Keratinocyte (primary cell): ENCODE data around the gene CTSD. TPM values are rescaled to one million over a fixed set of nuclear protein-coding genes. Genes with fewer than 3 reads are reported as not detected.

Experiments
- DNase-seq: peaks from one replicate; pipeline ENCODE4 v3.0.0-alpha.2; 2011; ENCODE audit warnings: low read depth, missing footprints, low spot score
- FAIRE-seq: peaks from 2 replicates; lab custom pipeline; 2011; peaks lifted over from hg19 to GRCh38; lab: Jason Lieb, UNC
- H2AFZ ChIP-seq: 2 replicates; pipeline ENCODE4 v1.6.0; 2012; ENCODE audit warnings: low read length, control low read depth, inconsistent platforms; ENCODE audit not compliant: control insufficient read depth
- H3K27ac ChIP-seq: 2 replicates; pipeline ENCODE4 v1.5.1; 2011; ENCODE audit warnings: low read length; ENCODE audit not compliant: control insufficient read depth, insufficient read depth
- H3K27me3 ChIP-seq: 3 replicates; pipeline ENCODE4 v1.6.0; 2011; ENCODE audit warnings: low read length; ENCODE audit not compliant: control insufficient read depth, insufficient read depth; ENCODE audit errors: extremely low read depth
- H3K36me3 ChIP-seq, 2 experiments: 2 replicates in 1 of 2; 3 replicates in 1 of 2; pipeline ENCODE4 v1.5.1; 2011; ENCODE audit warnings: low read length in 2 of 2, mild to moderate bottlenecking in 1 of 2; ENCODE audit not compliant: control insufficient read depth in 2 of 2, insufficient read depth in 2 of 2; ENCODE audit errors: extremely low read depth in 1 of 2
- H3K4me1 ChIP-seq: 3 replicates; pipeline ENCODE4 v1.5.1; 2011; ENCODE audit warnings: low read length; ENCODE audit not compliant: control insufficient read depth, insufficient read depth; ENCODE audit errors: extremely low read depth
- H3K4me2 ChIP-seq: 3 replicates; pipeline ENCODE4 v1.6.0; 2011; ENCODE audit warnings: low read depth, low read length; ENCODE audit not compliant: control insufficient read depth, insufficient read depth; ENCODE audit errors: extremely low read depth
- H3K4me3 ChIP-seq, 3 experiments: fragments of 200-600 bp in 1 of 3; sonication (generic) in 1 of 3; 2 replicates in 2 of 3; 3 replicates in 1 of 3; pipeline ENCODE4 v1.5.1; 2011 to 2016; ENCODE audit warnings: low read length in 3 of 3, mild to moderate bottlenecking in 3 of 3, control low read depth in 2 of 3, inconsistent platforms in 1 of 3, low read depth in 1 of 3, mixed read lengths in 1 of 3, mixed run types in 1 of 3, moderate library complexity in 1 of 3; ENCODE audit not compliant: control insufficient read depth in 2 of 3, insufficient read depth in 2 of 3; ENCODE audit errors: extremely low read depth in 1 of 3
- H3K79me2 ChIP-seq: 2 replicates; pipeline ENCODE4 v1.6.0; 2012; ENCODE audit warnings: low read length; ENCODE audit not compliant: control insufficient read depth, insufficient read depth
- H3K9ac ChIP-seq: 3 replicates; pipeline ENCODE4 v1.6.0; 2011; ENCODE audit warnings: low read length; ENCODE audit not compliant: control insufficient read depth, insufficient read depth; ENCODE audit errors: extremely low read depth
- H3K9me1 ChIP-seq: 3 replicates; pipeline ENCODE4 v1.6.0; 2011; ENCODE audit warnings: low read length; ENCODE audit not compliant: control insufficient read depth, insufficient read depth; ENCODE audit errors: extremely low read depth
- H3K9me3 ChIP-seq: 2 replicates; pipeline ENCODE4 v1.5.1; 2012; ENCODE audit warnings: low read depth, low read length; ENCODE audit not compliant: control insufficient read depth
- H4K20me1 ChIP-seq: 3 replicates; pipeline ENCODE4 v1.6.0; 2011; ENCODE audit warnings: low read length; ENCODE audit not compliant: control insufficient read depth, insufficient read depth; ENCODE audit errors: extremely low read depth
- CTCF ChIP-seq, 3 experiments: IDR thresholded peaks in 1 of 3; conservative IDR thresholded peaks in 1 of 3; optimal IDR thresholded peaks in 1 of 3; 2 replicates in 2 of 3; 3 replicates in 1 of 3; pipeline versions ENCODE3 to v1.5.1; 2011; ENCODE audit warnings: low read length in 3 of 3, mild to moderate bottlenecking in 3 of 3, moderate library complexity in 2 of 3, control low read depth in 1 of 3, inconsistent platforms in 1 of 3; ENCODE audit not compliant: insufficient read depth in 2 of 3; ENCODE audit errors: extremely low read depth in 1 of 3
- EZH2 ChIP-seq: IDR thresholded peaks from one replicate; pipeline ENCODE4 v1.6.1; 2012; ENCODE audit warnings: inconsistent platforms, mild to moderate bottlenecking, low read length, moderate library complexity
- dilution Hi-C: fragments of 300-500 bp; cut with MboI; formaldehyde crosslinking; loops from one replicate; pipeline ENCODE4 v1.7.0; 2020; ENCODE audit warnings: low sequenced_read_pairs; ENCODE audit not compliant: extremely low pct_ligation_motif_present
- polyA plus RNA-seq, 5 experiments: library from polyadenylated mRNA; depleted of rRNA in 3 of 5; stranded (reverse) in 3 of 5; stranded (forward) in 1 of 5; unstranded in 1 of 5; fragments of >200 nt; gene quantifications; 1 replicate in 1 of 5; 2 replicates in 3 of 5; 3 replicates in 1 of 5; pipeline versions ENCODE4 v1.2.1 to v1.2.3, GENCODE V29; 2011 to 2012; ENCODE audit warnings: missing spikeins in 2 of 5, low read depth in 1 of 5, low replicate concordance in 1 of 5

CTSD gene
- polyA plus RNA-seq, 1 donor (not counting 4 experiments of a cell fraction or from before 2014, with no cell fraction given) = 152 TPM

GRCh38 chr11:1765871-1766718 is 2.4 kb upstream of the CTSD start:
- H3K4me1 ChIP-seq = peaks cover 29% of the 10 kb centered on the region
- no peak overlapping the region for H3K4me3 ChIP-seq
- FAIRE-seq (no peak), DNase-seq (no peak)
- H3K27me3 ChIP-seq = no peaks in the 10 kb centered on the region
- H3K9ac ChIP-seq = no peak overlapping the region
- no peak overlapping the region for H3K4me2 ChIP-seq
- no peaks in the 10 kb centered on the region for H4K20me1 ChIP-seq
- H3K27ac ChIP-seq = no peak overlapping the region
- TF ChIP-seq EZH2 (no peak), CTCF (optimal IDR thresholded peaks at IDR 0.05 in 1 of 3, IDR thresholded peaks at IDR 0.05 in 1 of 3, conservative IDR thresholded peaks at IDR 0.05 in 1 of 3; ENCODE audit: extremely low read depth in 1 of 3, insufficient read depth in 2 of 3, low read length in 3 of 3) (peak in 2 of 3 experiments; percentile 24 to 38)
- dilution Hi-C loops = no loop called here
- no peaks in the 10 kb centered on the region for H3K9me1 ChIP-seq
- H3K79me2 ChIP-seq = peaks cover 4% of the 10 kb centered on the region
- H3K9me3 ChIP-seq = no peaks in the 10 kb centered on the region
- H3K36me3 ChIP-seq = no peaks in the 10 kb centered on the region
- no peak overlapping the region for H2AFZ ChIP-seq

GRCh38 chr11:1763336-1763795 is 361 bp downstream of the CTSD start:
- no peaks in the 10 kb centered on the region for H3K27me3 ChIP-seq
- peak overlapping the region; percentile 49 for H2AFZ ChIP-seq
- H3K9me3 ChIP-seq = no peaks in the 10 kb centered on the region
- peak overlapping the region; percentile 52 for H3K27ac ChIP-seq
- no peaks in the 10 kb centered on the region for H3K9me1 ChIP-seq
- H3K4me3 ChIP-seq = peak overlapping the region; percentile 80 to 97 (median 85)
- H3K9ac ChIP-seq = peak overlapping the region; percentile 71
- dilution Hi-C loops = no loop called here
- H3K36me3 ChIP-seq = peaks cover 7 to 8% of the 10 kb centered on the region in 2 experiments
- peak overlapping the region; percentile 91 for H3K4me2 ChIP-seq
- DNase-seq = no peak
- no peaks in the 10 kb centered on the region for H4K20me1 ChIP-seq
- TF ChIP-seq EZH2 (no peak), CTCF (optimal IDR thresholded peaks at IDR 0.05 in 1 of 3, IDR thresholded peaks at IDR 0.05 in 1 of 3, conservative IDR thresholded peaks at IDR 0.05 in 1 of 3; ENCODE audit: extremely low read depth in 1 of 3, insufficient read depth in 2 of 3, low read length in 3 of 3) (no peak)
- peaks cover 4% of the 10 kb centered on the region for H3K79me2 ChIP-seq
- H3K4me1 ChIP-seq = peaks cover 18% of the 10 kb centered on the region
- no peak for FAIRE-seq
